ENCODE measurements around the gene ANKRD18B.

- TF ChIP-seq BHLHE40 (IDR thresholded peaks at IDR 0.05; ENCODE audit: borderline replicate concordance) (no peak), LEF1 (IDR thresholded peaks at IDR 0.05; ENCODE audit: borderline replicate concordance) (no peak), ELF4 (IDR thresholded peaks at IDR 0.05) (no peak)
These were observed 90.1 kb downstream of the ANKRD18B start for GRCh38 chr9:33614001-33614687.
